HepG2 (cell line): ENCODE data around the gene H1-8. TPM values are rescaled to one million over a fixed set of nuclear protein-coding genes. Genes with fewer than 3 reads are reported as not detected.

Experiments used
- ADNP ChIP-seq: sonication (generic); formaldehyde crosslinking; IDR thresholded peaks from 2 replicates; pipeline ENCODE4 v1.4.0; 2020; ENCODE audit warnings: missing genetic modification reagents
- ARID4A ChIP-seq: sonication (generic); formaldehyde crosslinking; IDR thresholded peaks from 2 replicates; pipeline ENCODE4 v1.5.0; 2020; ENCODE audit warnings: mild to moderate bottlenecking, missing genetic modification reagents, borderline replicate concordance
- BRCA1 ChIP-seq: sonication (generic); formaldehyde crosslinking; IDR thresholded peaks from 2 replicates; pipeline ENCODE4 v1.4.0; 2020; ENCODE audit warnings: missing genetic modification reagents
- DBP ChIP-seq: sonication (generic); formaldehyde crosslinking; IDR thresholded peaks from 2 replicates; pipeline ENCODE4 v1.4.0; 2020; ENCODE audit warnings: missing genetic modification reagents; ENCODE audit errors: not compliant biosample characterization
- DPF2 ChIP-seq: sonication (generic); formaldehyde crosslinking; IDR thresholded peaks from 2 replicates; pipeline ENCODE4 v1.4.0; 2020; ENCODE audit warnings: mild to moderate bottlenecking, low read depth, missing genetic modification reagents, borderline replicate concordance
- KMT2A ChIP-seq: sonication (generic); formaldehyde crosslinking; IDR thresholded peaks from 2 replicates; pipeline ENCODE4 v1.4.0; 2020; ENCODE audit warnings: missing genetic modification reagents
- PITX1 ChIP-seq: sonication (generic); formaldehyde crosslinking; IDR thresholded peaks from 2 replicates; pipeline ENCODE4 v1.5.1; 2020; ENCODE audit warnings: mild to moderate bottlenecking, missing genetic modification reagents
- RBFOX2 ChIP-seq: fragments of 200-400 bp; formaldehyde crosslinking; IDR thresholded peaks from 2 replicates; pipeline ENCODE4 v1.6.1; 2017; ENCODE audit warnings: low read depth, mild to moderate bottlenecking, low read length
- RNF219 ChIP-seq: sonication (generic); formaldehyde crosslinking; IDR thresholded peaks from 2 replicates; pipeline ENCODE4 v1.5.0; 2020; ENCODE audit warnings: mild to moderate bottlenecking, missing genetic modification reagents
- SAP130 ChIP-seq: IDR thresholded peaks from 2 replicates; pipeline ENCODE4 v1.6.1; 2016; ENCODE audit warnings: low read depth
- SNRNP70 ChIP-seq: fragments of 200-400 bp; formaldehyde crosslinking; IDR thresholded peaks from 2 replicates; pipeline ENCODE4 v1.6.1; 2017; ENCODE audit warnings: mild to moderate bottlenecking, low read depth, low read length, moderate library complexity
- SRSF4 ChIP-seq: fragments of 200-400 bp; formaldehyde crosslinking; IDR thresholded peaks from one replicate; pipeline ENCODE4 v1.6.1; 2018; ENCODE audit warnings: mild to moderate bottlenecking, low read depth, low read length, moderate library complexity; ENCODE audit not compliant: poor library complexity, severe bottlenecking
- THAP8 ChIP-seq: sonication (generic); formaldehyde crosslinking; IDR thresholded peaks from 2 replicates; pipeline ENCODE4 v1.5.1; 2020; ENCODE audit warnings: missing genetic modification reagents, mild to moderate bottlenecking, borderline replicate concordance
- ZNF260 ChIP-seq: sonication (generic); formaldehyde crosslinking; IDR thresholded peaks from 2 replicates; pipeline ENCODE4 v1.4.0; 2020; ENCODE audit warnings: missing genetic modification reagents, low read depth, mild to moderate bottlenecking, borderline replicate concordance
- ZNF333 ChIP-seq: sonication (generic); formaldehyde crosslinking; IDR thresholded peaks from 2 replicates; pipeline ENCODE4 v1.4.0; 2020; ENCODE audit warnings: mild to moderate bottlenecking, missing genetic modification reagents, borderline replicate concordance
- ZNF660 ChIP-seq: sonication (generic); formaldehyde crosslinking; IDR thresholded peaks from 2 replicates; pipeline ENCODE4 v1.5.1; 2020; ENCODE audit warnings: mild to moderate bottlenecking, low read depth, missing genetic modification reagents, borderline replicate concordance
- ZNF816 ChIP-seq: sonication (generic); formaldehyde crosslinking; IDR thresholded peaks from 2 replicates; pipeline ENCODE4 v1.8.0; 2022; ENCODE audit warnings: missing genetic modification reagents, mild to moderate bottlenecking, borderline replicate concordance
- ZNF841 ChIP-seq: sonication (generic); formaldehyde crosslinking; IDR thresholded peaks from 2 replicates; pipeline ENCODE4 v1.8.1; 2023; ENCODE audit warnings: missing genetic modification reagents, borderline replicate concordance
- ZSCAN20 ChIP-seq: sonication (generic); formaldehyde crosslinking; IDR thresholded peaks from 2 replicates; pipeline ENCODE4 v1.4.0; 2020; ENCODE audit warnings: missing genetic modification reagents, mild to moderate bottlenecking, borderline replicate concordance
- ZSCAN22 ChIP-seq: sonication (generic); formaldehyde crosslinking; IDR thresholded peaks from 2 replicates; pipeline ENCODE4 v1.4.0; 2020; ENCODE audit warnings: mild to moderate bottlenecking, missing genetic modification reagents
- ZSCAN25 ChIP-seq: sonication (generic); formaldehyde crosslinking; IDR thresholded peaks from 2 replicates; pipeline ENCODE4 v1.8.0; 2022; ENCODE audit warnings: mild to moderate bottlenecking, missing genetic modification reagents
- polyA plus RNA-seq, 8 experiments: library from polyadenylated mRNA; depleted of rRNA in 3 of 8; stranded (reverse) in 7 of 8; unstranded in 1 of 8; fragments of >200 nt; fragmentation: Illumina TruSeq in 4 of 8; extraction: Trizol in 4 of 8; gene quantifications; 2 replicates each; pipeline versions ENCODE4 v1.2.1 to v1.2.3, GENCODE V29; 2011 to 2016; ENCODE audit warnings: low read depth in 4 of 8, missing spikeins in 1 of 8, mixed read lengths in 1 of 8; ENCODE audit not compliant: insufficient read depth in 1 of 8
- total RNA-seq, 5 experiments: library from RNA; depleted of rRNA; stranded (reverse); fragments of >200 nt; fragmentation: Illumina TruSeq; extraction: Trizol; gene quantifications; 2 replicates each; pipeline ENCODE4 v1.2.3, GENCODE V29; 2016; ENCODE audit warnings: low read depth in 1 of 5

H1-8 gene
- total and polyA plus RNA-seq, 2 of the 13 experiments (the other 11 are each of a cell fraction or from before 2014, with no cell fraction given): 0.08 TPM; not detected in 1

- no peak for TF ChIP-seq RNF219 (CRISPR knock-in tag)
- TF ChIP-seq DBP (CRISPR knock-in tag): no peak
- no peak for TF ChIP-seq ZNF660 (CRISPR knock-in tag)
- TF ChIP-seq ZNF333 (CRISPR knock-in tag): no peak
- TF ChIP-seq SAP130 (CRISPR knock-in tag): peak; percentile 96
- no peak for TF ChIP-seq SRSF4
- no peak for TF ChIP-seq SNRNP70
- peak; percentile 62; the same call in 1 of the 2 replicates for TF ChIP-seq KMT2A
- no peak for TF ChIP-seq ZNF816 (CRISPR knock-in tag)
- no peak for TF ChIP-seq ZNF260 (CRISPR knock-in tag)
- 0 out of 2 replicates have a peak, but pooled peaks have one; percentile 58 for TF ChIP-seq ZSCAN25 (CRISPR knock-in tag)
- 0 out of 2 replicates have a peak, but pooled peaks have one; percentile 8 for TF ChIP-seq RBFOX2
- TF ChIP-seq BRCA1 (CRISPR knock-in tag): no peak
- peak; percentile 58; the same call in 1 of the 2 replicates for TF ChIP-seq ZSCAN20
- TF ChIP-seq ADNP (CRISPR knock-in tag): no peak
- TF ChIP-seq ZNF841 (CRISPR knock-in tag): no peak
- peak; percentile 61; the same call in 1 of the 2 replicates for TF ChIP-seq DPF2 (CRISPR knock-in tag)
- no peak for TF ChIP-seq ZSCAN22 (CRISPR knock-in tag)
- no peak for TF ChIP-seq THAP8
- peak; percentile 80; the same call in 1 of the 2 replicates for TF ChIP-seq ARID4A (CRISPR knock-in tag)
- peak; percentile 73; the same call in 1 of the 2 replicates for TF ChIP-seq PITX1 (CRISPR knock-in tag)
These were observed 50.8 kb downstream of the H1-8 start (continued) for GRCh38 chr3:129593595-129594339.
